ENCODE data around the gene PASD1. TPM values are rescaled to one million over a fixed set of nuclear protein-coding genes. Genes with fewer than 3 reads are reported as not detected.
"Not testable (repeated sequence)": the region's sequence is repeated elsewhere in the genome, so short reads cannot be mapped to it uniquely, and the experiment has no call there.

PASD1 gene
- total RNA-seq, 1 donor from 2014 or later, result not detected

- DNase-seq (ENCODE audit: low read depth), result no peak
These were observed 61.2 kb downstream of the PASD1 start for GRCh38 chrX:151624677-151625076.

- no peak for DNase-seq (ENCODE audit: low read depth)
These were observed 68.3 kb downstream of the PASD1 start for GRCh38 chrX:151631822-151632221.

- DNase-seq (ENCODE audit: low read depth), result no peak
These were observed 69.7 kb downstream of the PASD1 start for GRCh38 chrX:151633157-151633556.

GRCh38 chrX:151634937-151635336 lies 71.5 kb downstream of the PASD1 start:
- DNase-seq (ENCODE audit: low read depth), result no peak

GRCh38 chrX:151641564-151641963 lies 78.1 kb downstream of the PASD1 start:
- no peak for DNase-seq (ENCODE audit: low read depth)

- no peak for DNase-seq (ENCODE audit: low read depth)
These were observed 111.8 kb downstream of the PASD1 start for GRCh38 chrX:151675121-151675746.

- DNase-seq (ENCODE audit: low read depth), result no peak
These were observed 112.7 kb downstream of the PASD1 start for GRCh38 chrX:151676196-151676595.

- no peak for DNase-seq (ENCODE audit: low read depth)
These were observed 116.4 kb downstream of the PASD1 start for GRCh38 chrX:151679798-151680402.

- peak; percentile 3 for DNase-seq (ENCODE audit: low read depth)
These were observed 117.3 kb downstream of the PASD1 start for GRCh38 chrX:151680805-151681204.

GRCh38 chrX:151687635-151688034 lies 124.2 kb downstream of the PASD1 start:
- DNase-seq (ENCODE audit: low read depth), result no peak

GRCh38 chrX:151688695-151689094 lies 125.2 kb downstream of the PASD1 start:
- no peak for DNase-seq (ENCODE audit: low read depth)

- no peak for DNase-seq (ENCODE audit: low read depth)
These were observed 129.3 kb downstream of the PASD1 start for GRCh38 chrX:151692825-151693224.

- DNase-seq (ENCODE audit: low read depth), result no peak
These were observed 130.6 kb downstream of the PASD1 start for GRCh38 chrX:151694121-151694520.

- DNase-seq (ENCODE audit: low read depth), result no peak
These were observed 131.4 kb downstream of the PASD1 start, which contains the start of gene PRRG3 for GRCh38 chrX:151694661-151695582. PRRG3 (plus strand) TSS chrX:151695458; CDS start chrX:151698815, 3,357 bp downstream.

- DNase-seq (ENCODE audit: low read depth), result no peak
These were observed 132.3 kb downstream of the PASD1 start for GRCh38 chrX:151695583-151696340.

GRCh38 chrX:151697082-151697481 lies 133.6 kb downstream of the PASD1 start:
- DNase-seq (ENCODE audit: low read depth), result not testable (repeated sequence)

GRCh38 chrX:151697522-151697921 lies 134.0 kb downstream of the PASD1 start:
- DNase-seq (ENCODE audit: low read depth), result no peak

- no peak for DNase-seq (ENCODE audit: low read depth)
These were observed 135.0 kb downstream of the PASD1 start for GRCh38 chrX:151698485-151698884.

GRCh38 chrX:151699746-151700145 lies 136.3 kb downstream of the PASD1 start:
- no peak for DNase-seq (ENCODE audit: low read depth)

- DNase-seq (ENCODE audit: low read depth), result no peak
These were observed 137.1 kb downstream of the PASD1 start for GRCh38 chrX:151700581-151700980.

GRCh38 chrX:151701071-151701470 lies 137.6 kb downstream of the PASD1 start:
- DNase-seq (ENCODE audit: low read depth), result no peak

- DNase-seq (ENCODE audit: low read depth), result no peak
These were observed 138.1 kb downstream of the PASD1 start for GRCh38 chrX:151701531-151701930.

All from renal cortical epithelial cell (primary cell).